ENCODE measurements around the gene HHATL.

Gene HHATL

GRCh38 chr3:42730706-42731420 is 28.3 kb upstream of the HHATL start:
- in situ Hi-C loops (cut with MboI; ENCODE audit: low pct_unique_long_range_greater_than_20kb, low sequenced_read_pairs, unreplicated experiment): no loop called here
- no peak for DNase-seq (ENCODE audit: low spot score)
- no peak for TF ChIP-seq CTCF (IDR thresholded peaks at IDR 0.05; ENCODE audit: extremely low read depth, insufficient read depth, missing control alignments)

- DNase-seq (ENCODE audit: low spot score): no peak
- in situ Hi-C loops (cut with MboI; ENCODE audit: low pct_unique_long_range_greater_than_20kb, low sequenced_read_pairs, unreplicated experiment): no loop called here
- no peak for TF ChIP-seq CTCF (IDR thresholded peaks at IDR 0.05; ENCODE audit: extremely low read depth, insufficient read depth, missing control alignments)
Measured at GRCh38 chr3:42730294-42730693, 27.7 kb upstream of the HHATL start.

GRCh38 chr3:42729404-42730145 is 27.0 kb upstream of the HHATL start:
- no peak for TF ChIP-seq CTCF (IDR thresholded peaks at IDR 0.05; ENCODE audit: extremely low read depth, insufficient read depth, missing control alignments)
- in situ Hi-C loops (cut with MboI; ENCODE audit: low pct_unique_long_range_greater_than_20kb, low sequenced_read_pairs, unreplicated experiment): no loop called here
- no peak for DNase-seq (ENCODE audit: low spot score)

GRCh38 chr3:42728668-42729364 is 26.2 kb upstream of the HHATL start:
- no peak for TF ChIP-seq CTCF (IDR thresholded peaks at IDR 0.05; ENCODE audit: extremely low read depth, insufficient read depth, missing control alignments)
- no peak for DNase-seq (ENCODE audit: low spot score)
- in situ Hi-C loops (cut with MboI; ENCODE audit: low pct_unique_long_range_greater_than_20kb, low sequenced_read_pairs, unreplicated experiment): no loop called here

GRCh38 chr3:42728056-42728455 is 25.5 kb upstream of the HHATL start:
- in situ Hi-C loops (cut with MboI; ENCODE audit: low pct_unique_long_range_greater_than_20kb, low sequenced_read_pairs, unreplicated experiment): no loop called here
- TF ChIP-seq CTCF (IDR thresholded peaks at IDR 0.05; ENCODE audit: extremely low read depth, insufficient read depth, missing control alignments): no peak
- no peak for DNase-seq (ENCODE audit: low spot score)

- TF ChIP-seq CTCF (IDR thresholded peaks at IDR 0.05; ENCODE audit: extremely low read depth, insufficient read depth, missing control alignments): no peak
- no peak for DNase-seq (ENCODE audit: low spot score)
- in situ Hi-C loops (cut with MboI; ENCODE audit: low pct_unique_long_range_greater_than_20kb, low sequenced_read_pairs, unreplicated experiment): no loop called here
Measured at GRCh38 chr3:42725454-42725853, 22.9 kb upstream of the HHATL start.
